ENCODE data around the gene TKTL2. TPM values are rescaled to one million over a fixed set of nuclear protein-coding genes. Genes with fewer than 3 reads are reported as not detected.

Gene TKTL2
- not detected in 2 replicates for total RNA-seq

GRCh38 chr4:163473576-163473975, at the start of gene TKTL2:
TKTL2 (minus strand) TSS chr4:163473754; CDS start chr4:163473734, 20 bp downstream.

GRCh38 chr4:163494360-163495241, 21.0 kb upstream of the TKTL2 start, which contains the start of gene TMA16:
TMA16 (plus strand) TSS chr4:163494690; CDS start chr4:163494802, 112 bp downstream.

Other genes with a start within 250 kb of the TKTL2 start
- 0.09 TPM in 2 replicates for gene NPY1R, start 141.2 kb downstream of the TKTL2 start, total RNA-seq
- not detected in 2 replicates for gene NPY5R, start 129.9 kb downstream of the TKTL2 start, total RNA-seq
- gene TMA16, start 20.9 kb upstream of the TKTL2 start, total RNA-seq: 34.4 and 38.4 TPM in 2 replicates